ENCODE results near the gene BMAL1.

BMAL1 gene

GRCh38 chr11:13279487-13279834 is 1.9 kb downstream of the BMAL1 start:
- Mint-ChIP-seq H3K4me1 (ENCODE audit: low read depth) (peaks cover 60% of the 10 kb centered on the region), H3K27me3 (no peaks in the 10 kb centered on the region), H3K9me3 (ENCODE audit: low read depth) (no peaks in the 10 kb centered on the region), H3K36me3 (no peaks in the 10 kb centered on the region), H3K27ac (peak overlapping the region; percentile 89), H3K4me3 (peak overlapping the region; percentile 91)

- Mint-ChIP-seq H3K4me1 (ENCODE audit: low read depth) (peaks cover 67% of the 10 kb centered on the region), H3K27me3 (no peaks in the 10 kb centered on the region), H3K36me3 (peaks cover 3% of the 10 kb centered on the region), H3K4me3 (peak overlapping the region; percentile 91), H3K27ac (peak overlapping the region; percentile 89), H3K9me3 (ENCODE audit: low read depth) (no peaks in the 10 kb centered on the region)
Measured at GRCh38 chr11:13280092-13280722, 2.6 kb downstream of the BMAL1 start.

DNA sequence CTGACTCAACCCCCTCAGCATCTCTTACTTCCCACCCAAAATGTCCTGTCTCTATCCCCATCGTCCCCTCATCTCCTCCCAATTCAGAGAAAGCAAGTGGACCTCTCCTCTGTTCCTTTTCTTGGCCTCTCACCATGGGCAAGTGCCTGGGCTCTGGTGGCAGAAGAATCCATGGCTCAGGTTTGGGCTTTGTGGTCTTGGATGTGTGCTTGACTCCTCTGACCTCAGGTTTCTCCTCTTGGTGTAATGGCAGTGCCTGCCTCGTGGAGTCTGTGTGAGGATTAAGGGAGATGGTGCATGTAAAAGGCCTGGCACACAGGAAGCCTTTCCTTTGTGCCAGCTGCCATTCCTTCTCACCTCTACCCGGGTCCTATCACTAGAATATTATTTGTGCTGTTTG is 3.2 kb downstream of the BMAL1 start:
- Mint-ChIP-seq H3K4me1 (ENCODE audit: low read depth) (peaks cover 71% of the 10 kb centered on the region), H3K9me3 (ENCODE audit: low read depth) (no peaks in the 10 kb centered on the region), H3K4me3 (peak overlapping the region; percentile 91), H3K27me3 (no peaks in the 10 kb centered on the region), H3K27ac (peak overlapping the region; percentile 41), H3K36me3 (peaks cover 3% of the 10 kb centered on the region)

DNA sequence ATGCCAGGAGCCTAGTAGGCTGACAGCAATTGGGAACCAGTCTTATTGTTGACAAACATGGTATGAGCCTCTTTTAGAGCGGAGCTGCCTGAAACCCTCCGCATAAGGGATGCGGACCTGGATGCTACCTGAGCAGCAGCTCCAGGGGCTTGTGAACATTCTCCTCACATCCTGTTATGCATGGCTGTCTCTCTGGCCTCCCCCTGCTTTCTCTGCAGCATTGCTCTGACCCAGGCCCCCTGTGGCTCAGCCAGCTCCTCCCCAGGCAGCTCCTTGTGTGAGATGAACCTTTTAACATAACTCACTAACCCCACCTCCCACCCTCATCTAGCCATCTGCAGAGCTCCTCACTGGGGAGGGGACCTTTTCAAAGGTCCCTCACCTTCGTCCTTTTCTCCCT is 6.0 kb downstream of the BMAL1 start:
- peaks cover 90% of the 10 kb centered on the region for H3K4me1 Mint-ChIP-seq (ENCODE audit: low read depth)
- no peaks in the 10 kb centered on the region for H3K9me3 Mint-ChIP-seq (ENCODE audit: low read depth)
- no peak overlapping the region for H3K4me3 Mint-ChIP-seq
- H3K36me3 Mint-ChIP-seq = peaks cover 5% of the 10 kb centered on the region
- H3K27ac Mint-ChIP-seq = no peak overlapping the region
- no peaks in the 10 kb centered on the region for H3K27me3 Mint-ChIP-seq

GRCh38 chr11:13284776-13285588 is 7.4 kb downstream of the BMAL1 start:
- peaks cover 92% of the 10 kb centered on the region for H3K4me1 Mint-ChIP-seq (ENCODE audit: low read depth)
- no peak overlapping the region for H3K4me3 Mint-ChIP-seq

DNA sequence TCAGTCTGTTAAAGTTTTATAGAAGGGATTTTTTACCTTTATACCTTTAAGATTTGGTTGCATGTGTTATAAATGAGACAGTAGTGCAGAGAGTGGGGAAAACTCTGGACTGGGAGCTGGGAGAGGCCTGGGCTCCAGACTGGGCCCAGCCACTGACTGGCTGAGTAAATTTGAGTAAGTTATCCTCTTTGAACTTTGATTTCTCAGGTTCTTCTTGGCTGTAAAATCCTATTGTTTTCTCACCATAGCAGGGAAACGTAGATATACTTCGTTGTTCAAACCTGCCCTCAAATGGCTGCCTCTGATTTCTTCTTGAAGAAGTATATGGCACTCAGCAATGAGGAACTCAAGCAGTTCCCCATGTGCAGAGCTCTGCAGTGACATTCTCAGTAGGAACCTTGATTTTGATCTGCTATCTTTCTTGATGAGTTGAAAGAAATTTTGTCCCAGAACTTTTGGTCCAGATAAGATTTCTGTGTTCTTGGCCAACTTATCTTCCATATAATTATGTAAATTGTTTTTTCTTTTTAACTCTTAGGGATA is 8.8 kb downstream of the BMAL1 start:
- Mint-ChIP-seq H3K4me1 (ENCODE audit: low read depth) (peaks cover 90% of the 10 kb centered on the region), H3K4me3 (no peak overlapping the region), H3K36me3 (peaks cover 8% of the 10 kb centered on the region), H3K27me3 (no peaks in the 10 kb centered on the region), H3K9me3 (ENCODE audit: low read depth) (no peaks in the 10 kb centered on the region), H3K27ac (peak overlapping the region; percentile 86)

More at GRCh38 chr11:13284776-13285588, 7.4 kb downstream of the BMAL1 start:
- no peaks in the 10 kb centered on the region for H3K27me3 Mint-ChIP-seq
- peaks cover 8% of the 10 kb centered on the region for H3K36me3 Mint-ChIP-seq
- no peaks in the 10 kb centered on the region for H3K9me3 Mint-ChIP-seq (ENCODE audit: low read depth)
- H3K27ac Mint-ChIP-seq = peak overlapping the region; percentile 25

GRCh38 chr11:13287036-13287435 is 9.4 kb downstream of the BMAL1 start:
- peaks cover 8% of the 10 kb centered on the region for H3K36me3 Mint-ChIP-seq
- peaks cover 87% of the 10 kb centered on the region for H3K4me1 Mint-ChIP-seq (ENCODE audit: low read depth)
- H3K9me3 Mint-ChIP-seq (ENCODE audit: low read depth) = no peaks in the 10 kb centered on the region
- peak overlapping the region; percentile 9 for H3K4me3 Mint-ChIP-seq
- peak overlapping the region; percentile 86 for H3K27ac Mint-ChIP-seq
- no peaks in the 10 kb centered on the region for H3K27me3 Mint-ChIP-seq

DNA sequence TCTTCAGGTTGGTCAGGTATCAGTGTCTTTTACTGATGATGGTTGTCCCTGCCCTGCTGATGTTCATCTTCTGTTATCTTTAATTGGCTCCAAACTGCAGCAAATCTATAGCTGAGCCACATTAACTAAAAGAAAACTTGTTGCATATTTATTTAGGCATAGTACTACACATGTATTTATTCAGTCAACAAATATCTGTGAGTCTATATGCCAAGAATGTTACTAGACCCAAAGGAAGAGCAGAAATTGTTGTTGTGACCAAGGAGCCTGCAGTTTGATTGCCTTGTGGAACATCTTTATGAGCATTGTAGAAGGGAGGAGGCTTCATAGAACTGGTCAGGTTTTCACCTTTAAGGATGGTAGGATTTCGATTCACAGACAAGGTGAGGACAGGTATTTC is 10.1 kb downstream of the BMAL1 start:
- Mint-ChIP-seq H3K27me3 (no peaks in the 10 kb centered on the region), H3K27ac (peak overlapping the region; percentile 86), H3K36me3 (peaks cover 8% of the 10 kb centered on the region), H3K4me1 (ENCODE audit: low read depth) (peaks cover 83% of the 10 kb centered on the region), H3K9me3 (ENCODE audit: low read depth) (no peaks in the 10 kb centered on the region), H3K4me3 (no peak overlapping the region)

DNA sequence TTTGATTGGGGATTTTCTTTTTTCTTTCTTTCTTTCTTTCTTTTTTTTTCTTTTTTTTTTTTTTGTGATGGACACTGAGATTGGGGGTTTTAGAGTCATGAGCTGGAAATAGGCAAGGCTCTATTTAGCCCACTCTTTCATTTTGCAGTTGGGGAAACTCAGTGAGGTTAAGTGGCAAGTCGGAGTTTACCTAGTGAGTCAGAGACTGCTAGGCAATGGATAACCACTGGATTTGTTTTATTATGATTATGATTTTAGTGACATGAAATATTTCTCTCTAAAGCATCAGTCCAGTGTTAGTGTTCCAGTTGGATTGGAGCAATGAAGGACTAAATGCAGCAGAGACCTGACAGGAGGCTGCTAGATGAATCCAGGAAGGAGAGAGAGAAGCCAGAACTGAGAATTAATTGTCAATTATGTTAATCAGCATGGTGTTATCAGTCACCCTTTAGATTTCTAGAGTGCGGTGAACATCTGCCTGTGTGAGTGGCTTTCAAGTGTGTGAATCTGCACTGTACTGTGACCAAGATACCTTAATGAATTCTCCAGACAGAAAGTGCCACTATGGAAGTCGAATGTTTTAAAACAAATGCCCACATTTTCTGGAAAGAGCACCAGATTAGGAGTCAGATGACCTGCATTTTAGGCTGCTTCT is 10.9 kb downstream of the BMAL1 start:
- peak overlapping the region; percentile 49 for H3K4me3 Mint-ChIP-seq
- no peaks in the 10 kb centered on the region for H3K27me3 Mint-ChIP-seq
- H3K4me1 Mint-ChIP-seq (ENCODE audit: low read depth) = peaks cover 83% of the 10 kb centered on the region
- peaks cover 8% of the 10 kb centered on the region for H3K36me3 Mint-ChIP-seq
- H3K9me3 Mint-ChIP-seq (ENCODE audit: low read depth) = no peaks in the 10 kb centered on the region
- H3K27ac Mint-ChIP-seq = peak overlapping the region; percentile 89

DNA sequence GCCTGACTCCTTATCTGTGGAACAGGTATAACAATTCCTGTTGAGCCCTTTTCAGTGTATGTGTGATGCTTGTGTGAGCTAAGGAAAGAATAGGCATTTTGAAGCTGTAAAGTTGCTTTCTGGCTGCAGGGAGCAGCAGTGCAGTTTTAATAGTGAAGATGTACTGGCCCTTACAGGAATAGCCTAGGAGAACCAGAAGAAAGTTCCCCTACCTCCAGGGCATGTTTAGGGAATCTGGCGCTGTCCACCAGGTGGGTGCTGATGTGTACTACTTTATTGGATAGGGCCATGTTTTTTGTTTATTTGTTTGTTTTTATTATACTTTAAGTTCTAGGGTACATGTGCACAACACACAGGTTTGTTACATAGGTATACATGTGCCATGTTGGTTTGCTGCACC is 11.5 kb downstream of the BMAL1 start:
- Mint-ChIP-seq H3K9me3 (ENCODE audit: low read depth) (no peaks in the 10 kb centered on the region), H3K36me3 (peaks cover 8% of the 10 kb centered on the region), H3K27ac (peak overlapping the region; percentile 89), H3K4me1 (ENCODE audit: low read depth) (peaks cover 86% of the 10 kb centered on the region), H3K27me3 (no peaks in the 10 kb centered on the region), H3K4me3 (no peak overlapping the region)

DNA sequence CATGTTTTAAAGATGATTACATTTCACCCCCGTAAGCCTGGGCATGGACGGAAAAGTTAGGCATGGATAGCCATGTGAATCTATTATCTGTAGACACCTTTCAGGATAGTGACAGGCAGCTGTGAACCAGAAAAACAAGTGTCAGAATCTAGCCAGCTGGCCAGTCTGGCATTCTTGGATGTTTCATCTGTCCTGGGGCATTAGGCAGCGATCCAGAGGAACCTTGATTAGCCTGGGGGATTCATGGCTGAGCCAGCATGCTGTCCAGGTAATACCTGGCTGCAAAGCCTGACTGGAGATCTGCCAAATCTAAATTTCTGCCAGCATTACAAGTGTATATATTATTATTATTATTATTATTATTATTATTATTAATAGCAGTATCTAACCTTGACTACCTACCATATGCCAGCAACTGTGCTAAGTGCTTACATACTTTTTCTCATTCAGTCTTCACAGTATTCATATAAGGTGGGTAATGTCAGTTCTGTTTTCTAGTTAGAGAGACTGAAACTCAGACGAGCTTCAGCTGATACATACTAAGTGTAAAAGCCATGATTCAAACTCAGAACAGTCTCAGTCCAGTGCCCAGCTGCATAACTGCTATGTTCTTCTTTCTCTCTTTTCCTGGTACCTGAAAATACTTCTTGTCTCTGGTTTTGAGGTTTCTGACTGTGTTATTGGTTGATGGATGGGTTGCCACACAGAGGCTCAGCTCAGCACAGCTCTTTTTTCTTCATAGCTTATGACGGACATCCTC is 12.8 kb downstream of the BMAL1 start:
- no peaks in the 10 kb centered on the region for H3K27me3 Mint-ChIP-seq
- H3K9me3 Mint-ChIP-seq (ENCODE audit: low read depth) = no peaks in the 10 kb centered on the region
- peak overlapping the region; percentile 36 for H3K27ac Mint-ChIP-seq
- H3K36me3 Mint-ChIP-seq = peaks cover 6% of the 10 kb centered on the region
- H3K4me1 Mint-ChIP-seq (ENCODE audit: low read depth) = peaks cover 88% of the 10 kb centered on the region
- H3K4me3 Mint-ChIP-seq = no peak overlapping the region

DNA sequence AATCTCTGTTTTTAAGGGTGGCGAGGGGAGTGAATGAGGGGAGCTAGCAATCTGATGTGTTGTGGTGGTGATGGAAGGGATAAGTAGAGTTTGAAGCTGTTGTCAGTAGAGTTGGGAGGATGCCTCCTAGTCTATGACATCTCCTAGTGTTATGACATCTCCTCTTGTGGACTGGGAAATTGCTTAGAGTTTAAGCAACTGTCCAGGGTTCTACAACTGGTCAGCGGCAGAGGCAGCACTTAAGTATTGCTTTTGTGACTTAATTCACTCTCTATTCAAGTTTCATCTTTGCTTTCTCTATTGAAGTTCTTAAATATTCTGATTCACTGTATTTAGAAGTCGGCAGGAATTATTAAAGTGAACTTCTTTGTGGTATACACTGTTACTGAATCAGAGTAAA is 13.8 kb downstream of the BMAL1 start:
- peaks cover 89% of the 10 kb centered on the region for H3K4me1 Mint-ChIP-seq (ENCODE audit: low read depth)
- H3K4me3 Mint-ChIP-seq = no peak overlapping the region
- no peak overlapping the region for H3K27ac Mint-ChIP-seq
- peaks cover 6% of the 10 kb centered on the region for H3K36me3 Mint-ChIP-seq
- no peaks in the 10 kb centered on the region for H3K9me3 Mint-ChIP-seq (ENCODE audit: low read depth)
- H3K27me3 Mint-ChIP-seq = no peaks in the 10 kb centered on the region

DNA sequence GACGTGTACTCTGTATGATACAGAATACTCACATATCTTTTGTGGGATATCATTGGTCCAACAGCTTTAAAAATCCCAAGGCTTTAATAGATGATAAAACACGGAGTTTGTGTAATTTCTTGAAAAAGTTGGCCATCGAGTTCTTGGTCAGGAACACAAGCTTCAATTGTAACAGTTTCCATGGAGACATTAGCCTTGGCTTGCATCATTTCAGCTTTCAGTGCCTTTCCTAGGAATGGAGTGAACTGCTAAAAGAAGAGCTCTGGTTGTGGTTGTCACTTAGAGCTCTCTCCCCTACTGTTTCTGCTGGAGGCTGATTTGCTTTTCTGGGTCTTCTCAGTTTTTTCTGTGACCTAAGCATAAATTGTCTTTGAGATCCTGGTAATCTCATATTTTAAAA is 14.2 kb downstream of the BMAL1 start:
- H3K36me3 Mint-ChIP-seq = peaks cover 6% of the 10 kb centered on the region
- H3K4me1 Mint-ChIP-seq (ENCODE audit: low read depth) = peaks cover 89% of the 10 kb centered on the region
- no peak overlapping the region for H3K27ac Mint-ChIP-seq
- no peaks in the 10 kb centered on the region for H3K27me3 Mint-ChIP-seq
- H3K9me3 Mint-ChIP-seq (ENCODE audit: low read depth) = no peaks in the 10 kb centered on the region
- no peak overlapping the region for H3K4me3 Mint-ChIP-seq

- H3K4me3 Mint-ChIP-seq = no peak overlapping the region
- H3K27me3 Mint-ChIP-seq = no peaks in the 10 kb centered on the region
- peaks cover 6% of the 10 kb centered on the region for H3K36me3 Mint-ChIP-seq
- H3K9me3 Mint-ChIP-seq (ENCODE audit: low read depth) = no peaks in the 10 kb centered on the region
- H3K4me1 Mint-ChIP-seq (ENCODE audit: low read depth) = peaks cover 88% of the 10 kb centered on the region
- no peak overlapping the region for H3K27ac Mint-ChIP-seq
Measured at GRCh38 chr11:13292970-13293369, 15.4 kb downstream of the BMAL1 start.

All from activated naive CD8-positive, alpha-beta T cell (primary cell).